Ishikawa (cell line): ENCODE data around the gene LRRN3.

Source experiments
- TCF12 ChIP-seq: IDR thresholded peaks from 2 replicates; pipeline ENCODE4 v1.6.1; 2012; ENCODE audit warnings: low read depth
- YY1 ChIP-seq: IDR thresholded peaks from 2 replicates; pipeline ENCODE4 v1.6.1; 2012; ENCODE audit warnings: low read depth
- TF ChIP-seq, protein P1 (sequence below): IDR thresholded peaks from 2 replicates; pipeline ENCODE4 v1.6.1; 2012

GRCh38 chr7:111042842-111043241 is 48.1 kb upstream of the LRRN3 start:
- TF ChIP-seq, protein P1, sequence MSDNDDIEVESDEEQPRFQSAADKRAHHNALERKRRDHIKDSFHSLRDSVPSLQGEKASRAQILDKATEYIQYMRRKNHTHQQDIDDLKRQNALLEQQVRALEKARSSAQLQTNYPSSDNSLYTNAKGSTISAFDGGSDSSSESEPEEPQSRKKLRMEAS = no peak
- TF ChIP-seq YY1 (no peak), TCF12 (no peak)
